Brain microvascular endothelial cell (primary cell): ENCODE data around the gene LMF1.

Experiments
- DNase-seq: peaks from one replicate; pipeline ENCODE4 v3.0.0-alpha.2; 2020
- H3K27ac ChIP-seq: fragments of 250-450 bp; sonication (Bioruptor Pico); 2 replicates; pipeline ENCODE4 v1.5.1; 2020; ENCODE audit warnings: mild to moderate bottlenecking, moderate library complexity
- H3K27me3 ChIP-seq: fragments of 250-450 bp; sonication (Bioruptor Pico); replicated peaks from 2 replicates; pipeline ENCODE4 v1.5.1; 2020; ENCODE audit warnings: mild to moderate bottlenecking
- H3K36me3 ChIP-seq: fragments of 250-450 bp; sonication (Bioruptor Pico); replicated peaks from 2 replicates; pipeline ENCODE4 v1.5.1; 2020; ENCODE audit warnings: mild to moderate bottlenecking
- H3K4me3 ChIP-seq: 2 replicates; pipeline ENCODE4 v1.5.1; 2011; ENCODE audit warnings: low read depth, mild to moderate bottlenecking, control low read depth, low read length, moderate library complexity
- in situ Hi-C: cut with HindIII; loops from 2 replicates; pipeline ENCODE4 v1.10.0; 2017; ENCODE audit warnings: low sequenced_read_pairs, low pct_ligation_motif_present
- TF ChIP-seq, protein P1 (sequence below): IDR thresholded peaks from 2 replicates; pipeline ENCODE4 v1.5.1; 2011; ENCODE audit warnings: low read depth, mild to moderate bottlenecking, moderate library complexity, low read length, control low read depth, inconsistent platforms; ENCODE audit errors: missing control alignments

LMF1 gene

DNA sequence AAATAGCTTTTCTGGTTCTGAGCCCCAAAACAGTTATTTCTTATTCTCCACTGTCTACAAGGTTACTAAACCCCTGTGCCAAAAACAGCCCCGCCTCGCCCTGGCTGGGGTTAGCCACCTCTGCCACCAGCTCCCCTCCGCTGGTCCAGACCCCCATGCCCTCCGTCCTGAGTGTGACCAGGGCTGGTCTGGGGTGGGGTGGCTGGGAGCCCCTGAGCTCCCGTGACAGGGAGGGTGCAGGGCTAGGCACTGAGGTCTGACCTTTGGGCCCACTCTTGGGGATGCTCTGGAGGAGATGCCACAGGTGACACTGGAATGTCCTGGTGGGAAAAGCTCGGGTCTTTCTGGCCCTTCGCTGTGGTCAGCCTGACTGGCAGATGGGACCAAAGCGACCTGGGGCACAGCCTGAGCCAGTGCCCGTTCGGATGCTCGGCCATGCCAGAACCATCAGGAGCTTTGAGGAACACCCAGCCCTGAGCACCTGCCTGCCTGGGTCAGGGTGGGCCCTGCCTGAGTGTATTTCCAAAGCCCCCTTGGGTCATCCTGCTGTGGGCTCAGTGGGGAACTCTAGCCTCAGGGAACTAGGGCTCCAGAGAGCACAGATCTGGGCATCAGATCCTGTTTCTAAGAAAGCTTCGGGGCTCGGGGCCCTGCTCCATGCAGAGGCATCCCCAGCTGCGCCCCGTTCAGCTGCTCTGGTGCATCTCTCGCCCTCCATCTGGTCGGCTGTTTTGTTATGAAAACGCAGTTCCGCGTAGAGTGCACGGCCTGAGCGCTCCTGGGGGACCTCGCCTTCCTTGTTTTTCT lies 98.1 kb downstream of the LMF1 start:
- no peaks in the 10 kb centered on the region for H3K27me3 ChIP-seq
- no peak for DNase-seq
- H3K36me3 ChIP-seq, result no peaks in the 10 kb centered on the region
- TF ChIP-seq, protein P1, sequence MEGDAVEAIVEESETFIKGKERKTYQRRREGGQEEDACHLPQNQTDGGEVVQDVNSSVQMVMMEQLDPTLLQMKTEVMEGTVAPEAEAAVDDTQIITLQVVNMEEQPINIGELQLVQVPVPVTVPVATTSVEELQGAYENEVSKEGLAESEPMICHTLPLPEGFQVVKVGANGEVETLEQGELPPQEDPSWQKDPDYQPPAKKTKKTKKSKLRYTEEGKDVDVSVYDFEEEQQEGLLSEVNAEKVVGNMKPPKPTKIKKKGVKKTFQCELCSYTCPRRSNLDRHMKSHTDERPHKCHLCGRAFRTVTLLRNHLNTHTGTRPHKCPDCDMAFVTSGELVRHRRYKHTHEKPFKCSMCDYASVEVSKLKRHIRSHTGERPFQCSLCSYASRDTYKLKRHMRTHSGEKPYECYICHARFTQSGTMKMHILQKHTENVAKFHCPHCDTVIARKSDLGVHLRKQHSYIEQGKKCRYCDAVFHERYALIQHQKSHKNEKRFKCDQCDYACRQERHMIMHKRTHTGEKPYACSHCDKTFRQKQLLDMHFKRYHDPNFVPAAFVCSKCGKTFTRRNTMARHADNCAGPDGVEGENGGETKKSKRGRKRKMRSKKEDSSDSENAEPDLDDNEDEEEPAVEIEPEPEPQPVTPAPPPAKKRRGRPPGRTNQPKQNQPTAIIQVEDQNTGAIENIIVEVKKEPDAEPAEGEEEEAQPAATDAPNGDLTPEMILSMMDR, result no peak
- H3K27ac ChIP-seq, result no peak overlapping the region
- H3K4me3 ChIP-seq, result no peak overlapping the region
- in situ Hi-C loops, result no loop called here

DNA sequence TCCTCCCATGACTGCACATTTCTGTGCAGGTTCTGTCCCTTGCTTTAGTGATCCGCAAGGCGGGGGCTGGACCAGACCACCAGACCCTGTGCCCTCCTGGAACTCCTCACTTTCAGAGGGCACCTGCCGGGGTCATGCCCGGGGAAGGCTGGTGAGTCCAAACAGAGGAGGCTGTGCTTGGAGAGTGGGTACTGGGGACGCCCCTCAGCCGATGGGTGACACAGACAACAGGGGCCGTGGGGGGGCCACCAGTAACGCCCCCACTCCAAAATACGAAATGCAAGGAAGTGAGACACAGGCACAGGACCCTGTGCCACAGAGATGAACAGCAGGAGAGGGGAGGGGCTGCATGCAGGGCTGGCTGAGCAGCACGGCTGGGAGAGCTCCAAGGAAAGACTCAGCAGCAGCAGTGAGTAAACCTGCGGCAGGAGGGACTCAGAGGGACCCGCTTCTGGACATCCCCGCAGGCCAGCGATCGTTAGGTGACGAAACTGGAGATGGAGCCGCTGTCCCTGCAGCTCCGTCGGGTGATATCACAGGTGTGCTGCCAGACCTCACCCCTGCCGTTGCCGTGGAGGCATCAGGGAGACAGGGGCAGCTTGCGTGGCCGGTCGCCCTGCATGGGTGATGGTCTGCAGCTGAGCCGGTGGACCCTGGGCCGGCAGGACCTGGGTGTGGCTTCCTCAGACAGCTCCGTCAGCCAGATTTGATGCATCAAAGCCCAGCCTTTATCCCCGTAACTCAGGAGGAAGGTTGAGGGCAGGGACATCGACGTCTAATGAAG lies 99.0 kb downstream of the LMF1 start:
- H3K4me3 ChIP-seq, result no peak overlapping the region
- no peaks in the 10 kb centered on the region for H3K36me3 ChIP-seq
- TF ChIP-seq, protein P1, result no peak
- no peaks in the 10 kb centered on the region for H3K27me3 ChIP-seq
- H3K27ac ChIP-seq, result no peak overlapping the region
- in situ Hi-C loops, result no loop called here
- no peak for DNase-seq

DNA sequence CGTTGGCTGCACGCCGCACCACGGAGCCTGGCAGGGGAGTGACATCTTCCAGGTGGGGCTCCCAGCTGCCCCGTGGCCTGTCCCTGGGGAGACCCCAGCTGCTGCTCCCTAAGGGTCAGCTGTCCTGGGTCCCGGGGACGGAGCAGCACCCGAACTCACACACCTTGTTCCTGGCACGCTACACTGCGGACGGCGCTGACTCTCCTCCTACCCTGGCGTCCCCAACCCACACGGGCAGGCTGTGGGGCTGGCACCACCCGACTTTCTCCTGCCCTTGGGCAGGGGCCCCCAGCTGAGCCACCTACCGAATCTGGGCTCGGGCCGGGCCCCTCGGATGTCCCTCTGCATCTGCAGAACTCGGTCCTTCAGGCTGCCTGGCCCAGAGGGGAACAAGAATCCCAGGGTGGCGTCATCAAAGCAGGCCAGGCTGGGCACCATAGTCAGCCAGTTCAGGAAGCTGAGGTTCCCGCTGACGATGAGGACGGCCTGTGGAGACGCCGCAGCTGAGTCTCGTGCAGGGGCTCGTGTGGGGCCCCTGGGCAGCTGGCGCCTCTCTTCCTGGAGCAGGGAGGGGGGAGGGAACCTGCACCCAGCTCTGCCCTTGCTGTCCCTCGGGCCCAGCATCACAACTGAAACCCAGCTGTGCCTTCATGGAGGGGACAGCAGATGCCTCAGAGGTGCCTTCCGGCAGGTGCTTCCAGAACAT lies 99.8 kb downstream of the LMF1 start:
- Histone ChIP-seq H3K36me3 (no peaks in the 10 kb centered on the region), H3K4me3 (no peak overlapping the region), H3K27ac (no peak overlapping the region), H3K27me3 (no peaks in the 10 kb centered on the region)
- TF ChIP-seq, protein P1, result no peak
- in situ Hi-C loops, result no loop called here
- no peak for DNase-seq

DNA sequence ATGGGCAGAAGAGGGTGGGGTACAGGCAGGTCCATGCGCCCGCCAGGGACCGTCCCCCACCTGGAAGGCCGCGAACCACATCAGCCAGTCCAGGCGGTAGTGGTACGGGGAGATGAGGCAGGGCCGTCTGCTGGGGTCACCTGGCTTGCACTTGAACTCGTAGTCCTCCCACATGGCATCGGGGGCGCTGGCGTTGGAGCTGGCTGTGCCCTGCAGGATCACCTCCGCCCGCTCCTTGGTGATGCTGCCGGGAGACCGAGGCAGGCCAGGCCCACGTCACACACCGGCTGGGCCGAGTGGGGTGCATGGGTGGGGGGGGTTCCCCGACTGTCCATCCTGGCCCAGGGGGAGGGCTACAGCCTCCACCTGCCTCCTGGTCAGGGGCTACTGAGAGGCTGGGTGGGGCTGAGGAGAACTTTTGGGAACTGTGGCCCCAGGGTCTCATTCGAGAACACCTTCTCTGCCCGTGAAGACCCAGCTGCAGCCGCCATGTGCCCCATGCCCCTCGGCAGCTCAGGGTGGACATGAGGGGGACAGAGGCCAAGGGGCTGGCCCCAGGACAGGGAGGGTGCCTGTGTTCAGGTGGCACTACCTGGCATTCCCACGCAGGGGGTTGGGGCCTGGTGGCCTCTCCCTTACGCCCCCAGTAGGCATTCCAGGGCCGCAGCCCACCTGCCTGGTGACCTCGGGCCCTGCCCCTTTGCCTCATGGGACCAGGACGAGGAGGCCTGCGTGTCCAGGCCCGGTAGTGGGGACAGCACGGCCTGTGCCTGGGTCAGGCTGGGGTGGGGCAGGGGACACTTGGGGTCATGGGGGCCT lies 100.8 kb downstream of the LMF1 start:
- in situ Hi-C loops, result no loop called here

More for the DNA sequence above, 100.8 kb downstream of the LMF1 start:
- TF ChIP-seq, protein P1, result no peak
- Histone ChIP-seq H3K27ac (no peak overlapping the region), H3K4me3 (no peak overlapping the region), H3K36me3 (no peaks in the 10 kb centered on the region), H3K27me3 (no peaks in the 10 kb centered on the region)
- DNase-seq, result no peak
